Body of pancreas (tissue), 4 donors: Measurements from ENCODE around the gene TOP2B.

Source experiments
- POLR2A ChIP-seq, 3 donors: fragments of 450-650 bp; IDR thresholded peaks; one replicate each; pipeline ENCODE4 v1.6.1; 2016; ENCODE audit warnings: antibody characterized with exemption in 3 of 3, mild to moderate bottlenecking in 2 of 3
- TF ChIP-seq, protein P1 (sequence below), 7 experiments: fragments of 450-650 bp in 4 of 7; fragments of 200-600 bp in 3 of 7; sonication (generic) in 3 of 7; IDR thresholded peaks; one replicate each; pipeline ENCODE4 v1.5.1; 2016 to 2019; ENCODE audit warnings: antibody characterized with exemption in 7 of 7

DNA sequence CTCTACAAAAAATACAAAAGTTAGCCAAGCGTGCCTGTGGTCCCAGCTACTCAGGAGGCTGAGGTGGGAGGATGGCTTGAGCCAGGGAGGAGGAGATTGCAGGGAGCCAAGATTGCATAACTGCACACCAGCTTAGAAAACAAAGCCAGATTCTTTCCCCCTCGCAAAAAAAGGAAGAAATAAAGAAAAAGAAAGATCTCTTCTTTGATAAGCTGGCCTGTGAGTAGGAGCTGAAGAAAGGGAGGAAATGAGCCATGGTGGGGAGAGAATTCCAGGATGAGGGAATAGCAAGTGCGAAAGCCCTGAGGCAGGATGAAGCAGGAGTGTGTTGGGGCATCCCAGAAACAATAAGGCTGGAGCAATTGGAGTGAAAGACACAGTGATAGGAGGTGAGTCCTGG, 24.5 kb upstream of the TOP2B start:
- TF ChIP-seq POLR2A (IDR thresholded peaks at IDR 0.05), result no peak
- TF ChIP-seq, protein P1, sequence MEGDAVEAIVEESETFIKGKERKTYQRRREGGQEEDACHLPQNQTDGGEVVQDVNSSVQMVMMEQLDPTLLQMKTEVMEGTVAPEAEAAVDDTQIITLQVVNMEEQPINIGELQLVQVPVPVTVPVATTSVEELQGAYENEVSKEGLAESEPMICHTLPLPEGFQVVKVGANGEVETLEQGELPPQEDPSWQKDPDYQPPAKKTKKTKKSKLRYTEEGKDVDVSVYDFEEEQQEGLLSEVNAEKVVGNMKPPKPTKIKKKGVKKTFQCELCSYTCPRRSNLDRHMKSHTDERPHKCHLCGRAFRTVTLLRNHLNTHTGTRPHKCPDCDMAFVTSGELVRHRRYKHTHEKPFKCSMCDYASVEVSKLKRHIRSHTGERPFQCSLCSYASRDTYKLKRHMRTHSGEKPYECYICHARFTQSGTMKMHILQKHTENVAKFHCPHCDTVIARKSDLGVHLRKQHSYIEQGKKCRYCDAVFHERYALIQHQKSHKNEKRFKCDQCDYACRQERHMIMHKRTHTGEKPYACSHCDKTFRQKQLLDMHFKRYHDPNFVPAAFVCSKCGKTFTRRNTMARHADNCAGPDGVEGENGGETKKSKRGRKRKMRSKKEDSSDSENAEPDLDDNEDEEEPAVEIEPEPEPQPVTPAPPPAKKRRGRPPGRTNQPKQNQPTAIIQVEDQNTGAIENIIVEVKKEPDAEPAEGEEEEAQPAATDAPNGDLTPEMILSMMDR (IDR thresholded peaks at IDR 0.05), result no peak
